ENCODE results near the gene MCTP1. TPM values are rescaled to one million over a fixed set of nuclear protein-coding genes. Genes with fewer than 3 reads are reported as not detected.

MCTP1 gene
- total and polyA plus RNA-seq, 10 of the 15 experiments (the other 5 are each of a cell fraction or from before 2014, with no cell fraction given), result 12.6 to 45.9 (median 18.8) TPM

DNA sequence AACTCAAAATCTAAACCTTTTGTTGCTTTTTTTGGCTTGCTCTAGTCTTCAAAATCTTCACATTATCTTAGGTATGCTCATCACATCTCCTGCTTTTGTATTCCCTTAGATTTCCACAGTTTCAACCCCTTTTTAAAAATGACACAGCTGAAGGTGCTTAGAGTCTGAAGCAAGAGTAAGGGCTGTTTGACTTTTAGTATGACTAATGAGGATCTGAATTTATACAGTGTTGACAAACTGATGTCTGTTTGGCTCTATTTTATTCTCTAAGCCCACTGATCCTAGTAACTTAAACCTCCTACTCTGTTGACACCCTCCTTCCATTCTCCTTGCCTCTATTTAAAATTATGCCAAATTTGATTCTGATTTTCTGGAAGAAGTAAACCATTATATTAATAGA is 200.1 kb downstream of the MCTP1 start:
- Histone ChIP-seq H3K27me3 (replicated peaks in 1 of 2; ENCODE audit: control insufficient read depth in 2 of 2, insufficient read depth in 2 of 2, low read length in 1 of 2) (no peaks in the 10 kb centered on the region), H3K4me3 (no peak overlapping the region), H4K20me1 (ENCODE audit: control insufficient read depth, insufficient read depth) (no peaks in the 10 kb centered on the region), H3K27ac (ENCODE audit: control insufficient read depth, insufficient read depth) (no peak overlapping the region), H3K36me3 (ENCODE audit: control insufficient read depth in 2 of 2, insufficient read depth in 2 of 2, low read length in 1 of 2) (no peaks in the 10 kb centered on the region), H3K9me3 (replicated peaks; ENCODE audit: control insufficient read depth, insufficient read depth, low read length) (no peaks in the 10 kb centered on the region), H3K79me2 (ENCODE audit: control insufficient read depth, insufficient read depth, low read length) (peaks cover 14% of the 10 kb centered on the region), H3K9ac (ENCODE audit: control insufficient read depth, insufficient read depth, low read length) (no peak overlapping the region), H2AFZ (ENCODE audit: control insufficient read depth, low read depth, low read length) (no peak overlapping the region), H3K4me2 (ENCODE audit: control insufficient read depth, insufficient read depth) (no peak overlapping the region), H3K4me1 (ENCODE audit: control insufficient read depth, insufficient read depth, low read length) (peaks cover 16% of the 10 kb centered on the region)
- ChIA-PET SMC1A (ENCODE audit: uncharacterized antibody, unreplicated experiment) (interaction anchor here (1.5 kb wide), 1 partner anchor 12 kb away, joined by 3 read pairs; no protein-coding TSS in a partner anchor), CTCF (interaction anchor here (1.3 to 5.5 kb wide), 2 partner anchors 10 to 13 kb away, joined by 3 to 25 read pairs; no protein-coding TSS in a partner anchor), RAD21 (ENCODE audit: unreplicated experiment) (interaction anchor here (1.5 kb wide), 1 partner anchor 16 kb away, joined by 5 read pairs; no protein-coding TSS in a partner anchor), POLR2A (interaction anchor here (0.6 kb wide), 1 partner anchor 1093 kb away, joined by 3 read pairs; no protein-coding TSS in a partner anchor)
- no peak for TF ChIP-seq SIX5 (IDR thresholded peaks at IDR 0.05; ENCODE audit: low read depth, low read length, severe bottlenecking)
- TF ChIP-seq ATF7 (IDR thresholded peaks at IDR 0.05; ENCODE audit: low read depth), result no peak
- in situ Hi-C loops (cut with MboI), result no loop called here
- no peak for DNase-seq (ENCODE audit: low read depth, low spot score)
- BruUV-seq (replicated peaks), result no TSS peak
- intact Hi-C loops (cut with micrococcal nuclease; ENCODE audit: unreplicated experiment), result loop anchor here (5.0 to 10.0 kb wide), 2 partner anchors 153 to 640 kb away; no protein-coding TSS in a partner anchor
- no peak for ATAC-seq
- no peak for FAIRE-seq

DNA sequence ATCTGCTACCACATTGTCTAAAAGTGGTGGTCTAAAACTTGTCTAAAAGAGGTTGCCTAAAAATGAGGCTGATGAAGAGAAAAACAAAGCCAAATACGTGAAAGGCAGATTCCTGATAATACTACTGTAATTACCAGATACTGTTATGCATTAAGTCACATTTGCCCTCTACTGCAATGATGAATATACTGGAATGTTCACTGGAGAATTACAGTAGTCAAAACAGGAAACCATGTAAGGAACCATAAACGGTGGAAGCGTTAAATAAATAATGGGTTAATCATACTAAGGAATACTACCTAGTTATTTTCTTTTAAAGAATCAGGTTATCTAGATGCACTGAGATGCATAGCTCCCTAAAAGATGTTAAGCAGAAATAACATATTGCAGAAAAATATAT is 201.3 kb downstream of the MCTP1 start:
- FAIRE-seq, result no peak
- BruUV-seq (replicated peaks), result no TSS peak
- intact Hi-C loops (cut with micrococcal nuclease; ENCODE audit: unreplicated experiment), result loop anchor here (5.0 to 10.0 kb wide), 2 partner anchors 154 to 641 kb away; no protein-coding TSS in a partner anchor
- no peak for TF ChIP-seq BCL11A (IDR thresholded peaks at IDR 0.05; ENCODE audit: low read depth, low read length)
- no peak for TF ChIP-seq ZBTB40 (IDR thresholded peaks at IDR 0.05; ENCODE audit: borderline replicate concordance)
- TF ChIP-seq SIN3A (IDR thresholded peaks at IDR 0.05; ENCODE audit: low read depth, low read length), result no peak
- TF ChIP-seq, protein P1, sequence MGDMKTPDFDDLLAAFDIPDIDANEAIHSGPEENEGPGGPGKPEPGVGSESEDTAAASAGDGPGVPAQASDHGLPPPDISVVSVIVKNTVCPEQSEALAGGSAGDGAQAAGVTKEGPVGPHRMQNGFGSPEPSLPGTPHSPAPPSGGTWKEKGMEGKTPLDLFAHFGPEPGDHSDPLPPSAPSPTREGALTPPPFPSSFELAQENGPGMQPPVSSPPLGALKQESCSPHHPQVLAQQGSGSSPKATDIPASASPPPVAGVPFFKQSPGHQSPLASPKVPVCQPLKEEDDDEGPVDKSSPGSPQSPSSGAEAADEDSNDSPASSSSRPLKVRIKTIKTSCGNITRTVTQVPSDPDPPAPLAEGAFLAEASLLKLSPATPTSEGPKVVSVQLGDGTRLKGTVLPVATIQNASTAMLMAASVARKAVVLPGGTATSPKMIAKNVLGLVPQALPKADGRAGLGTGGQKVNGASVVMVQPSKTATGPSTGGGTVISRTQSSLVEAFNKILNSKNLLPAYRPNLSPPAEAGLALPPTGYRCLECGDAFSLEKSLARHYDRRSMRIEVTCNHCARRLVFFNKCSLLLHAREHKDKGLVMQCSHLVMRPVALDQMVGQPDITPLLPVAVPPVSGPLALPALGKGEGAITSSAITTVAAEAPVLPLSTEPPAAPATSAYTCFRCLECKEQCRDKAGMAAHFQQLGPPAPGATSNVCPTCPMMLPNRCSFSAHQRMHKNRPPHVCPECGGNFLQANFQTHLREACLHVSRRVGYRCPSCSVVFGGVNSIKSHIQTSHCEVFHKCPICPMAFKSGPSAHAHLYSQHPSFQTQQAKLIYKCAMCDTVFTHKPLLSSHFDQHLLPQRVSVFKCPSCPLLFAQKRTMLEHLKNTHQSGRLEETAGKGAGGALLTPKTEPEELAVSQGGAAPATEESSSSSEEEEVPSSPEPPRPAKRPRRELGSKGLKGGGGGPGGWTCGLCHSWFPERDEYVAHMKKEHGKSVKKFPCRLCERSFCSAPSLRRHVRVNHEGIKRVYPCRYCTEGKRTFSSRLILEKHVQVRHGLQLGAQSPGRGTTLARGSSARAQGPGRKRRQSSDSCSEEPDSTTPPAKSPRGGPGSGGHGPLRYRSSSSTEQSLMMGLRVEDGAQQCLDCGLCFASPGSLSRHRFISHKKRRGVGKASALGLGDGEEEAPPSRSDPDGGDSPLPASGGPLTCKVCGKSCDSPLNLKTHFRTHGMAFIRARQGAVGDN (IDR thresholded peaks at IDR 0.05), result no peak
- TF ChIP-seq IRF3 (IDR thresholded peaks at IDR 0.05), result no peak

More for the DNA sequence above, 201.3 kb downstream of the MCTP1 start:
- ChIA-PET CTCF (interaction anchor here (5.5 kb wide), 1 partner anchor 12 kb away, joined by 25 read pairs; no protein-coding TSS in a partner anchor), POLR2A (no interaction called here), RAD21 (ENCODE audit: unreplicated experiment) (interaction anchor here (1.0 to 4.7 kb wide), 3 partner anchors 13 to 64 kb away, joined by 3 to 86 read pairs (median 5); no protein-coding TSS in a partner anchor), SMC1A (ENCODE audit: uncharacterized antibody, unreplicated experiment) (interaction anchor here (1.5 kb wide), 1 partner anchor 11 kb away, joined by 3 read pairs; no protein-coding TSS in a partner anchor)
- H4K20me1 ChIP-seq (ENCODE audit: control insufficient read depth, insufficient read depth), result no peaks in the 10 kb centered on the region
- H3K4me3 ChIP-seq, result no peak overlapping the region
- H2AFZ ChIP-seq (ENCODE audit: control insufficient read depth, low read depth, low read length), result no peak overlapping the region
- no peaks in the 10 kb centered on the region for H3K9me3 ChIP-seq (replicated peaks; ENCODE audit: control insufficient read depth, insufficient read depth, low read length)
- no peak overlapping the region for H3K9ac ChIP-seq (ENCODE audit: control insufficient read depth, insufficient read depth, low read length)
- WGBS (ENCODE audit: insufficient coverage, insufficient replicate concordance, low lambda C conversion rate, missing lambda C conversion rate), result 80% methylated on average over 3 of the region's 3 CpGs
- H3K27me3 ChIP-seq (replicated peaks in 1 of 2; ENCODE audit: control insufficient read depth in 2 of 2, insufficient read depth in 2 of 2, low read length in 1 of 2), result no peaks in the 10 kb centered on the region
- H3K79me2 ChIP-seq (ENCODE audit: control insufficient read depth, insufficient read depth, low read length), result peaks cover 24% of the 10 kb centered on the region
- in situ Hi-C loops (cut with MboI), result no loop called here
- no peaks in the 10 kb centered on the region for H3K36me3 ChIP-seq (ENCODE audit: control insufficient read depth in 2 of 2, insufficient read depth in 2 of 2, low read length in 1 of 2)
- DNase-seq (ENCODE audit: low read depth, low spot score) (no peak), ATAC-seq (no peak)
- H3K4me1 ChIP-seq (ENCODE audit: control insufficient read depth, insufficient read depth, low read length), result peaks cover 16% of the 10 kb centered on the region
- no peak overlapping the region for H3K27ac ChIP-seq (ENCODE audit: control insufficient read depth, insufficient read depth)
- H3K4me2 ChIP-seq (ENCODE audit: control insufficient read depth, insufficient read depth), result no peak overlapping the region

All from GM12878 (cell line).